C4-2B (cell line): ENCODE results near the gene ACVRL1.
A peak's percentile ranks its signal among the peaks of the same experiment; 100 is the strongest.

Experiments
- ZFX ChIP-seq: fragments of 450-650 bp; IDR thresholded peaks from 2 replicates; pipeline ENCODE4 v1.6.1; 2017
- TF ChIP-seq, protein P1 (sequence below): fragments of 450-650 bp; conservative IDR thresholded peaks from 2 replicates; pipeline ENCODE4 v1.5.1; 2017; ENCODE audit warnings: mild to moderate bottlenecking

GRCh38 chr12:51970904-51971646 is 63.8 kb downstream of the ACVRL1 start:
- TF ChIP-seq, protein P1, sequence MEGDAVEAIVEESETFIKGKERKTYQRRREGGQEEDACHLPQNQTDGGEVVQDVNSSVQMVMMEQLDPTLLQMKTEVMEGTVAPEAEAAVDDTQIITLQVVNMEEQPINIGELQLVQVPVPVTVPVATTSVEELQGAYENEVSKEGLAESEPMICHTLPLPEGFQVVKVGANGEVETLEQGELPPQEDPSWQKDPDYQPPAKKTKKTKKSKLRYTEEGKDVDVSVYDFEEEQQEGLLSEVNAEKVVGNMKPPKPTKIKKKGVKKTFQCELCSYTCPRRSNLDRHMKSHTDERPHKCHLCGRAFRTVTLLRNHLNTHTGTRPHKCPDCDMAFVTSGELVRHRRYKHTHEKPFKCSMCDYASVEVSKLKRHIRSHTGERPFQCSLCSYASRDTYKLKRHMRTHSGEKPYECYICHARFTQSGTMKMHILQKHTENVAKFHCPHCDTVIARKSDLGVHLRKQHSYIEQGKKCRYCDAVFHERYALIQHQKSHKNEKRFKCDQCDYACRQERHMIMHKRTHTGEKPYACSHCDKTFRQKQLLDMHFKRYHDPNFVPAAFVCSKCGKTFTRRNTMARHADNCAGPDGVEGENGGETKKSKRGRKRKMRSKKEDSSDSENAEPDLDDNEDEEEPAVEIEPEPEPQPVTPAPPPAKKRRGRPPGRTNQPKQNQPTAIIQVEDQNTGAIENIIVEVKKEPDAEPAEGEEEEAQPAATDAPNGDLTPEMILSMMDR = peak; percentile 56
- no peak for TF ChIP-seq ZFX
